ENCODE measurements around the gene FADS2.

Gene FADS2

DNA sequence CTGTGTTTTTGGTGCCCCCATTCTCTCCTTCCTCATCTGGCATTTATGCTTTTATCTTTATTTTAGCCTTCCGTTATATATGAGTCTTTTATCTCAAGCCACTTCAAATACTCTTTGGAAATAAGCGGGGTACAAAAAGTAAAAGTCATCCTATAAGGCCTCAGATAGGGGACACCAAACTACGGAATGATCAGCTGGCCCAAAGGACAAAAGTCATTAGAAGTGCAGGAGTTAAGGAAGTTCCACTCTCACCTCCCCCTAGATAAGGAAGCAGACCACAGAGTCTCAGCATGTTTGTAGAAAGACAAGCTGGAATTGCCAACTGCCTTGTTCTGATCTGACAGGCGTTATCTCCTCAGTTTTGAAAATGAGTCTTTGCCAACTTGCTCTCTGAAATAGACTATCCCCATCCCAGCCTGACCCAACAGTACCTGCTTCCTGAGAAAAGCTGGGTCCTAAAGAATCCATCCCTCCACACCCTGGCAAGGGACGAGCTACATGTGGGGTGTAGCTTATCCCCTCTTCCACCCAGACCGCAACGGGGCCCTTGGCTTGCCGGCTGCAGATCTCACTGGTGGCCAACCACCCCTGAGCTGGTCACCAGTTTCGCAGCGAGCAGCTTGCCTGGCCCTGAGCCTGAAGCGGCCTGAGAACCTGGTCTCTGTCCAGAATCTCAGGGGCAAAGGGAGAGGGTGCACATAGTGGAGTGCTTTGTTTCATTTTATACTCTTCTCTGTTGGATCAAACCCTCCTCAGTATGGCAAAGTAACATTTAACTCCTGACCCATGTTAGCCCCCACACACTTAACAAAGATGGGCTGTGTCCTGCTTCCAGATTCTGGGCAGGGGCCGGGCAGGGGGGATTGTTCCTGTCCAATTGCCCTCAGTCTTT lies 13.8 kb downstream of the FADS2 start:
- Mint-ChIP-seq H3K4me3 (no peak overlapping the region), H3K36me3 (ENCODE audit: low read depth) (peaks cover 45% of the 10 kb centered on the region), H3K27ac (peak overlapping the region; percentile 31), H3K9me3 (no peaks in the 10 kb centered on the region), H3K4me1 (ENCODE audit: low read depth) (peaks cover 5% of the 10 kb centered on the region), H3K27me3 (ENCODE audit: low read depth) (no peaks in the 10 kb centered on the region)

DNA sequence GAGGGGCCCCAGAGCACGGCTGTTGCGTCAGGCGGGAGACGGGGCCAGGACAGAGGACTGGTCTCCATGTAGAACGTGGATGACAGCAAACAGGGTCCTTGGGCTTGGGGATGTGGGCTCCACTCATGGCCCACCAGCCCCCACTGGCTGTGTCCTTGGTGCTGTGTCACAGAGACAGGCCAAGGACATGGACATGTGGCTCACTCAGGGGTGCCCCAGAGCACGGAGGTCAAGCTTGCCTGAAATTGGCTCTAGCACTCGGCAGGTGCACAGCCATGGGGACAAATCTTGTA lies 14.4 kb downstream of the FADS2 start:
- no peak overlapping the region for H3K4me3 Mint-ChIP-seq
- H3K9me3 Mint-ChIP-seq, result no peaks in the 10 kb centered on the region
- peaks cover 48% of the 10 kb centered on the region for H3K36me3 Mint-ChIP-seq (ENCODE audit: low read depth)
- no peak overlapping the region for H3K27ac Mint-ChIP-seq
- H3K4me1 Mint-ChIP-seq (ENCODE audit: low read depth), result peaks cover 5% of the 10 kb centered on the region
- no peaks in the 10 kb centered on the region for H3K27me3 Mint-ChIP-seq (ENCODE audit: low read depth)

DNA sequence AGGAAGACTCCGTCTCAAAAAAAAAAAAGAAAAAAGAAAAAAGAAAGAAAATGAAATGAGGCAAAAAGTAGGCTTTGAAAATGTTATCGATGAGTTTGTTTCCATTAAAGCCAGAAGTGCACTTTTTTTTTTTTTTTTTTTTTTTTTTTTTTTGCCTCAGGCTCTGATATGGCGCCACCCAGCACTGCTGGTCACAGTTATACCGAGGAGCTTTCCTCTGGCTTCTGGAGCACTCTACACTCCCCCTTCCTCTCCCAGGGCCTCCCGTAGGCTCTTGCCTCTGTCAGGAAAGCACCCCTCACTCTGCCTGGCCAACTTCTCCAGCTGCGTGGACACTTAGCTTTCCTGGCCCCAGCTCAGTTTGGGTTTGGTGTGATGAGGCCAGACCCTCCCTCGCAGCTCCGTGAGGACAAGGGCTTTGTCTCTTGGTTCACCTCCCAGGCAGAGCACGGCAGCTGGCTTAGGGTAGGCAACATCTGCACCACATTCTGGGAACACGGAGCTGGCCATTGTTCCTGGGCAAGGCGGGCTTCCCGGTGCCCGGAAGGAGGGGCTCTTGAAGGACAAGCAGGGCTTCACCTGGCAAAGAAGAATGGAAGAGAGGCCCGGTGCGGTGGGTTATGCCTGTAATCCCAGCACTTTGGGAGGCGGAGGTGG lies 16.9 kb downstream of the FADS2 start:
- Mint-ChIP-seq H3K4me3 (no peak overlapping the region), H3K36me3 (ENCODE audit: low read depth) (peaks cover 49% of the 10 kb centered on the region), H3K4me1 (ENCODE audit: low read depth) (no peaks in the 10 kb centered on the region), H3K27me3 (ENCODE audit: low read depth) (no peaks in the 10 kb centered on the region), H3K27ac (no peak overlapping the region), H3K9me3 (no peaks in the 10 kb centered on the region)

DNA sequence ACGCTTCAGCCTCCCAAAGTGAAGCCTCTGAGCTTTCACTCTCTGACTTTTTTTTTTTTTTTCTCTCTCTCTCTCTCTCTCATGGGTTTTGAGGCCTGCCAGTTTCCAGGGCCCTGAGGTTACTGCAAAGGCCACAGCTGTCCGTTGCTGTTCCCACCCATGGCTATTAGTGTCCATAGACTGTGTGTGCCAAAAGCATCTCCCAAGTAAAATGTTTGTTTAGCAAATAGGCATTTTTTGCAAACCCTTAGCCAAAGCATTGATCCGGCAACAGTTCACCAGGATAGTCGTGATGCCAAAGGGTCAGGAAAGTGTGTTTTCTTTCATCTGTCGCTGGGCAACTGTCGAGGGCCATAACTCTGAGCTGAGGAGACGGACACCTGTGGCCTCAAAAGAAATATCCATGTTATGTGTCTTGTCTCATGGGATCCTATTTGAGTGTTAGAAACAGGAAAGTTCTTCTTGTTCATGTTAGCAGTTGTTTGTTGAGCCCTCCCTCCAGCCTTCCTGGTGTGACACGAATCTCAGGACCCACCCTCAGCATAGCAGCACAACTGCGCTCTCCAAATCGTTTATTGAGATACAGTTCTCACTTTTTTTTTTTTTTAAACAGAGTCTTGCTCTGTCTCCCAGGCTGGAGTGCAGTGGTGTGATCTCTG lies 18.4 kb downstream of the FADS2 start:
- Mint-ChIP-seq H3K4me1 (ENCODE audit: low read depth) (no peaks in the 10 kb centered on the region), H3K27ac (no peak overlapping the region), H3K9me3 (no peaks in the 10 kb centered on the region), H3K4me3 (no peak overlapping the region), H3K36me3 (ENCODE audit: low read depth) (peaks cover 41% of the 10 kb centered on the region), H3K27me3 (ENCODE audit: low read depth) (no peaks in the 10 kb centered on the region)

DNA sequence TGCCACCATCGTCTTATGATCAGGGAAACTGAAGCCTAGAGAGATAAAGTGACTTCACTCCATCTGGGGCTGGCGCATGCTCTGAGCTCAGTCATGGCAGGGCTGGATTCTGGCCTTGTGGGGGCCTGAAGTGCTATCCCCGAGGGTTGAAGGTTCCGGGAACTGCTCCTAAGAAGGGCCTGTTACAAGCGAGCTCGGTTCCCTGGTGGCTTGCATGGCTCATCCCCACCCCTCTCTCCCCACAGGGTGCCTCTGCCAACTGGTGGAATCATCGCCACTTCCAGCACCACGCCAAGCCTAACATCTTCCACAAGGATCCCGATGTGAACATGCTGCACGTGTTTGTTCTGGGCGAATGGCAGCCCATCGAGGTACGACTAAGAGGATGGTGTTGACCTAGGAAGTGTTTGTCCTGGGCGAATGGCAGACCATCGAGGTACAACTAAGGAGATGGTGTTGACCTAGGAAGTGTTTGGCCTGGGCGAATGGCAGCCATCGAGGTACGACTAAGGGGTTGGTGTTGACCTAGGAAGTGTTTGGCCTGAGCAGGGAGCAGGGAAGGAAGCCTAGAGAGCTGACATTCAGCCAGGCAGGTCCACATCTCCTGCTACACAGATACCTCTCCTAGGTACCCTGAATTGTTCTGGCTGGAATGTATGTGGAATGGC lies 19.9 kb downstream of the FADS2 start:
- H3K27me3 Mint-ChIP-seq (ENCODE audit: low read depth), result no peaks in the 10 kb centered on the region
- no peaks in the 10 kb centered on the region for H3K4me1 Mint-ChIP-seq (ENCODE audit: low read depth)
- H3K36me3 Mint-ChIP-seq (ENCODE audit: low read depth), result peaks cover 43% of the 10 kb centered on the region
- no peak overlapping the region for H3K27ac Mint-ChIP-seq
- no peak overlapping the region for H3K4me3 Mint-ChIP-seq
- no peaks in the 10 kb centered on the region for H3K9me3 Mint-ChIP-seq

DNA sequence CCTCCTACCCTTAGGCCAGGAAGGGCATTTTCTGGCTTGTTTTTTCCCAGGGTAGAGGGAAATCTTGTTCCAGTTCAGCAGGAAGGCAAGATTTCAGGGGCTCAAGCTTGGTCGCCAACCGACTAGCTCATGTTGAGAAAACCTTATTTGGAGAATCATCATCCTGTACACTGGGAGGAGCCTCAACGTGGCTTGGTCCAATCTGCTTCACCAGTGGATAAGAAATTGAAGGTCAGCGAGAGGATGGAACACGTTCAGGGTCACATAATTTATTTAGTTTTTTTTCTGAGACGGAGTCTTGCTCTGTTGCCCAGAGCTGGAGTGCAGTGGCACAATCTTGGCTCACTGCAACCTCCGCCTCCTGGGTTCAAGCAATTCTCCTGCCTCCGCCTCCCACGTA lies 20.5 kb downstream of the FADS2 start:
- Mint-ChIP-seq H3K27me3 (ENCODE audit: low read depth) (no peaks in the 10 kb centered on the region), H3K27ac (no peak overlapping the region), H3K4me3 (no peak overlapping the region), H3K4me1 (ENCODE audit: low read depth) (peaks cover 1% of the 10 kb centered on the region), H3K36me3 (ENCODE audit: low read depth) (peaks cover 42% of the 10 kb centered on the region), H3K9me3 (no peaks in the 10 kb centered on the region)

DNA sequence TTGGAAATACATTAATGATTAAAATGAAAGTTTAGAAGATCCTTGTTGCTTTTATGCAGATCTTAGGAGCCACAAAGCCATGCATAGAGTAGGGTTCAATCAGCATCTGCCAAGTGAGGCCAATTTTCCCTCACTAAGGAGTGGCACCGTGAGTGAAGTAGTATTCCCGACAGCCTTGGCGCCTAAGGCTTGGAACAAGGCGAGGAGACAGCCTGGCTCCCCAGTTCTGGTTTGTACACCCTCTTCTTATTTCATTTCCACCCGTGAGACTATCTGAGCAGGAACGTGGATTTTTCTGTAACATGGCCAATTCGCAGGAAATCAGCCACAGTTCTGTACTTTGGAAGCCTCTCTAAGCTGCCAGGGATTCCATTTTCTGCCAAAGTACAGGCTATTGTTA lies 22.6 kb downstream of the FADS2 start:
- Mint-ChIP-seq H3K9me3 (no peaks in the 10 kb centered on the region), H3K27me3 (ENCODE audit: low read depth) (no peaks in the 10 kb centered on the region), H3K27ac (no peak overlapping the region), H3K4me1 (ENCODE audit: low read depth) (peaks cover 1% of the 10 kb centered on the region), H3K4me3 (no peak overlapping the region), H3K36me3 (ENCODE audit: low read depth) (peaks cover 42% of the 10 kb centered on the region)

DNA sequence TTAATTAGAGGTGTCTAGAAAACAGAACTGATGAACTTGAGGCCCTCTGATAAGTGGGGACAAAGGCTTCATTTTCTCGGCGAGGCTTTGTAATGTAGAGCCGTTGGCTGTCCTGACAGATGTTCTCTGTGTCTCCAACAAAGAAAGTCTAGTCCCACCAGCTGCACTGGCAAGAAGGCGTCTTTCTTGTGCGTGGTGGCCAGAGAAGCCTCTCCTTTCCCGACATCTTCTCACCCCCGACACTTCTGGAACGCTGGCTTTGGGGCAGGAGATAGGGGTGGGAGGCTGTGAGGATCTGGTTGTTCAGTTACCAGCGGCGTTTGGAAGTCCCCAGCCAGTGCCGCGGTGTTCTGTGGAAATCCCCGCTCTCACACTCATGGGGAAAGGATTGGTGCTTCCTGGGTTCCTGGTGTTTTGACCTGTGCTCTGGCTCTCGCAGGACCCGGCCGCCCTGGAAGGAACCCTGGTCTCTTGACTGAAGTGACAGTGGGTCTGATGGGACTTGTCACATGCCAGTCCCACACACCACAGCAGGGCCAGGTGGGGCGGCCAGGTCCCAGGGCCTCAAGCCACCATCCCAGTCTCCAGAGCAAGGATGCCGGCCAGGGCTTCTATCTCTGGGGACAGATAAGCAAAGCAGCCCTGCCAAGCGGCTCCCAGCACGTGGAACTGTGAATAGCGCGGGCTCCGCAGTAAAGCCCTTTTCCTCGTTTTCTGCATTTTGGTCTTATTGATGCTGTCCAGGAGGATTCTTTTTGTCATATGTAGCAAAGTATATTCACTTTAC lies 23.2 kb downstream of the FADS2 start:
- H3K36me3 Mint-ChIP-seq (ENCODE audit: low read depth), result peaks cover 40% of the 10 kb centered on the region
- no peaks in the 10 kb centered on the region for H3K9me3 Mint-ChIP-seq
- no peak overlapping the region for H3K27ac Mint-ChIP-seq
- H3K4me3 Mint-ChIP-seq, result no peak overlapping the region
- peaks cover 1% of the 10 kb centered on the region for H3K4me1 Mint-ChIP-seq (ENCODE audit: low read depth)
- no peaks in the 10 kb centered on the region for H3K27me3 Mint-ChIP-seq (ENCODE audit: low read depth)

DNA sequence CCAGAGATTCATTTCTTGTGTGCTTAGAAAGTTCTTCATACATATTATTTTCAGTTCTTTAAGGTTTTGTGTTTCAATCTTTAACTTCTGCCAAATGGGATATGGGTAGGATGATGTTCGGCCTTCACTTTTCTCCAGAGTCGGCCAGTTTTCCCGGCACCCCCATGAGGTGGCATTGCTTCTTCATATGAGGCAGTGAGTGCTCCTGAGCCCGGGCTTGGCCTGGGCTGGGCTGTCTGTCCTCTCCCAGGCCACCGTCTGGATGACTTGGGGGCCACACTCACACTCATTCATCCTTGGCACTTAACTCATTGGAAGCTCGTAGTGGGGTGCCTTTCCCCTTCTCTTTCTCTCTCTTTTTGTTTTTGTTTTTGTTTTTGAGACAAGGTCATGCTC lies 23.8 kb downstream of the FADS2 start:
- H3K36me3 Mint-ChIP-seq (ENCODE audit: low read depth), result peaks cover 39% of the 10 kb centered on the region

DNA sequence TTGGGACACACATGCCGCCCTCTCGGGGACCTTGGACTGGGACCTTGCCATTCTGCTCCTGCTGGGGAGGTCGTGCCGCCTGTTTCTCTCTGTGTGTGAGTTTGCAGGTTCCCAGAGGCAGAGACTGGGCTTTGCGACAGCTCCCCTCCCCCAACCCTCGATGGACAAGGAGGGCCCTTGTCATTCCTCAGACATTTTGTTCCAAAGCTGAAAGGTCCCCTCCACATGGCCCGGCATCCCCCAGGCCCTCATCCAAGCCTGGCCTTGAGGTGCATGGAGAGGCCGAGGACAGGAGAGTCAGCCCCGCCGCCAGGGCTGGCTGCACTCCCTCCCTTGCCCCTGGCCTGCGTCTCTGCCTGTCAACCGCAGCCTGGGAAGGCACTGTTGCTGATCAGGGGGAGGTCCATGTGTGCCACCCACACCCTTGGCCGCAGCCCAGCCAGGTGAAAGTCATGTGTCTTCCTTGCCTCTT lies 25.6 kb downstream of the FADS2 start:
- no peak overlapping the region for H3K27ac Mint-ChIP-seq
- no peaks in the 10 kb centered on the region for H3K9me3 Mint-ChIP-seq
- no peaks in the 10 kb centered on the region for H3K27me3 Mint-ChIP-seq (ENCODE audit: low read depth)
- H3K36me3 Mint-ChIP-seq (ENCODE audit: low read depth), result peaks cover 25% of the 10 kb centered on the region
- no peak overlapping the region for H3K4me3 Mint-ChIP-seq
- peaks cover 1% of the 10 kb centered on the region for H3K4me1 Mint-ChIP-seq (ENCODE audit: low read depth)

More for the DNA sequence above, 23.8 kb downstream of the FADS2 start:
- peak overlapping the region; percentile 54 for H3K27ac Mint-ChIP-seq
- no peaks in the 10 kb centered on the region for H3K9me3 Mint-ChIP-seq
- H3K4me3 Mint-ChIP-seq, result no peak overlapping the region
- H3K27me3 Mint-ChIP-seq (ENCODE audit: low read depth), result no peaks in the 10 kb centered on the region
- H3K4me1 Mint-ChIP-seq (ENCODE audit: low read depth), result peaks cover 1% of the 10 kb centered on the region

DNA sequence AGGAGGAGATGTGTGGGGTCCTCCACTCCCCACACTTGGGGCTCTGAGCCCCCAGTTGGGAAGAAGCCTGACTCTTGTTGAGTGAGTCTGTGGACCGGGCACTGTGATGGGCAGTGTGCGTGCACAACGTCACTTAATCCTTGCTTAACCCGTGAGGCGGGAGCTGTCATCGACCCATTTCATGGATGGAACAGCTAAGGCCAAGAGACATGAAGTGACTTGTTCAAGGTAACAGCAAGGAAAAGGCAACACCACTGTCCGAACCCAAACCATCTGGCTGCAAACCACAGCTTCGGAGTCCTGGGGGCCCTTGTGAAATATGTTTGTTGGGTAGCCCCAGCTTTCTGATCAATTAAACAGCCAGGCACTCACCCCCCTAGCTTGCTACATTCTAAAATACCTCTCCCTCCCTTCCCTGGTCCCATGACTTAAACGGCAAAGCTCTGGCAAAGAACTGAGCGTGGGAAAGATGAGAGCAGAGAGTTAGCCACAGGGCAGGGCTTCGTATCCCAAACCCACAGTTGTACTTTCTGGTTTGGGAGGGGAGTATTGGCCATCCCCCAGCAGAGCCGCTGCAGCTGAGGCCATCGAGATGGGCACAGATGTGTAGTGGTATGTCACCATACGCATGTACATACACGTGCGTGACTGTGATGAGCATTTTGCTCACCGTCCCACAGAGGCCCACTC lies 26.3 kb downstream of the FADS2 start:
- no peaks in the 10 kb centered on the region for H3K27me3 Mint-ChIP-seq (ENCODE audit: low read depth)
- H3K4me1 Mint-ChIP-seq (ENCODE audit: low read depth), result peaks cover 1% of the 10 kb centered on the region
- peaks cover 30% of the 10 kb centered on the region for H3K36me3 Mint-ChIP-seq (ENCODE audit: low read depth)
- H3K27ac Mint-ChIP-seq, result no peak overlapping the region
- H3K9me3 Mint-ChIP-seq, result no peaks in the 10 kb centered on the region
- H3K4me3 Mint-ChIP-seq, result no peak overlapping the region

DNA sequence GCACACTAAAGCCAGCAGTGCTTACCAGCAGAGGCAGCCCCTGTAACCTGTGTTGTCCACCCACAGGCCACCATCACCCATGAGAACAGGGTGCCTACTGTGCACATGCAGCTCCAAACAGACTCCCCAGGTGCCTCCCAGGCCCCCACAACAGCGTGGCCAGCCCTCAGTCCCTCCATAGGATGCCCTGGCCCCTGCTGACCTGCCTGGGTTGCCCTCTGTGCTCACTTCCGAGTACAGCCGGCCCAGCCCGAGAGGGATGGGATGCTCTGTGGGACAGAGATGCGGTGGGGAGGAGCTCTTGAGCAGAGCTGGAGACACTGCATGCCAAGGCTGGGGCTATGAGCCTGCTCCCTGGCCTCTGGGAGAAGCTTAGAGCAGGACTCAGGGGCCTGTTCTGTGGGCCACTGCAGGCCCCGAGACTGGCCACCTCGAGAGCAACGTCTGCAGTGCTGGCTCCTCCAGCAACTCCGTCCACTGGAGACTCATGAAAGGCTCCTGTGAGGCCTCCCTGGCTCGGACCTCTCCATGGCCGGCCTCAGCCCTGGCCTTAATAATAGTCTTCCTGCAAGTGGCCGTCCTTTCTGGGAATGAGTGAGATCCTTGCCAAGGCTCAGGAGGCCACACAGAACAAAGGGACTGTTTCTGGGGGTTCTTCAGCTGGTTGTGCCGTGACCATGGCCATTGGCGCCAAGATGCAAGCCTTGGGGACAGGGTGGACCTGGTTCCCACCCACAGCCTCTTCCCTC lies 27.0 kb downstream of the FADS2 start:
- Mint-ChIP-seq H3K27me3 (ENCODE audit: low read depth) (no peaks in the 10 kb centered on the region), H3K36me3 (ENCODE audit: low read depth) (peaks cover 33% of the 10 kb centered on the region), H3K4me3 (no peak overlapping the region), H3K9me3 (no peaks in the 10 kb centered on the region), H3K4me1 (ENCODE audit: low read depth) (peaks cover 1% of the 10 kb centered on the region), H3K27ac (no peak overlapping the region)

Measured in T-helper 1 cell treated with Interleukin-12 subunit alpha and Interleukin-12 subunit beta and Interleukin-4 antibody, amounts not matched to agents 30 μg/mL and 1 μg/mL, for 36 hours (primary cell).